HFF-Myc (cell line): Measurements from ENCODE around the gene ADCY10.

Source experiments
- DNase-seq: peaks from one replicate; pipeline ENCODE4 v3.0.0-alpha.2; 2011; ENCODE audit warnings: low read depth; ENCODE audit errors: extremely low read depth
- H3K4me3 ChIP-seq: replicated peaks from 2 replicates; pipeline ENCODE4 v1.5.1; 2011; ENCODE audit warnings: low read depth, mild to moderate bottlenecking, control low read depth, low read length
- TF ChIP-seq, protein P1 (sequence below): IDR thresholded peaks from 2 replicates; pipeline ENCODE4 v1.5.1; 2012; ENCODE audit warnings: mild to moderate bottlenecking, low read depth, low read length, control low read depth; ENCODE audit errors: missing control alignments

Gene ADCY10

DNA sequence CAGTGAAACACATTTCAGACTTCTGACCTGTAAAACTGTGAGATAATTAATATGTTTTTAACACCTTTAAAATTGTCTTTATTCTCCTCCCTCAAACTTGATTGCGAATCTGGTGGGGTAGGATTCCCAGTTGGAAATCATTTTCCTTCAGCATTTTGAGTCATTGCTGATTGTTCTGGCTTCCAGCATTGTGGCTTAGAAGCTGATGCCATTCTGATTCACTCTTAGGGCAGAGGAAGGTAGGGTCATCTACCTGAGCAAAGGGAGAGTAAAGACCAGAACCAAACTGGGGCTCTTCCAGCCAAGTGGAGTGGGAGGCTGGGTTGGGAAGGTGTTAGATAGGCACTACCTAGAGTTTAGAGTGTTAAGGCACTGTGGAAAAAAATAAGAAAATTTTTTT is 131.0 kb downstream of the ADCY10 start:
- TF ChIP-seq, protein P1, sequence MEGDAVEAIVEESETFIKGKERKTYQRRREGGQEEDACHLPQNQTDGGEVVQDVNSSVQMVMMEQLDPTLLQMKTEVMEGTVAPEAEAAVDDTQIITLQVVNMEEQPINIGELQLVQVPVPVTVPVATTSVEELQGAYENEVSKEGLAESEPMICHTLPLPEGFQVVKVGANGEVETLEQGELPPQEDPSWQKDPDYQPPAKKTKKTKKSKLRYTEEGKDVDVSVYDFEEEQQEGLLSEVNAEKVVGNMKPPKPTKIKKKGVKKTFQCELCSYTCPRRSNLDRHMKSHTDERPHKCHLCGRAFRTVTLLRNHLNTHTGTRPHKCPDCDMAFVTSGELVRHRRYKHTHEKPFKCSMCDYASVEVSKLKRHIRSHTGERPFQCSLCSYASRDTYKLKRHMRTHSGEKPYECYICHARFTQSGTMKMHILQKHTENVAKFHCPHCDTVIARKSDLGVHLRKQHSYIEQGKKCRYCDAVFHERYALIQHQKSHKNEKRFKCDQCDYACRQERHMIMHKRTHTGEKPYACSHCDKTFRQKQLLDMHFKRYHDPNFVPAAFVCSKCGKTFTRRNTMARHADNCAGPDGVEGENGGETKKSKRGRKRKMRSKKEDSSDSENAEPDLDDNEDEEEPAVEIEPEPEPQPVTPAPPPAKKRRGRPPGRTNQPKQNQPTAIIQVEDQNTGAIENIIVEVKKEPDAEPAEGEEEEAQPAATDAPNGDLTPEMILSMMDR: no peak
- no peak overlapping the region for H3K4me3 ChIP-seq
- no peak for DNase-seq

DNA sequence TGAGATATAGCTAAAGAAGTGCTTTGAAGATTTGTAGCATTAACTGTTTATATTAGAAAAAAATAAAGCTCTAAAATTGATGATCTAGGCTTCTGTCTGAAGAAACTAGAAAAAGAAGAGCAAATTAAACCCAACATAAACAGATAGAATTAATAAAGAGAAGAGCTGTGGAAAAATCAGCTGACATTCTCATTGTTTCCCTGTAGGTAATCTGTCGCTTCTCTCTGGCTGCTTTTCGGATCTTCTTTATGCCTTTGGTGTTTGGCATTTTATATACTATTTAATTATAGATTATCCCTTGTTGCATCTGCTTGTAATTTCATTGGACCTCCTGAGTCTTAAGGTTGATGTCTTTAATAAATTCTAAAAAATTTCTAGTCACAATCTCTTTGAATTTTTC is 132.4 kb downstream of the ADCY10 start:
- no peak overlapping the region for H3K4me3 ChIP-seq
- TF ChIP-seq, protein P1: no peak
- DNase-seq: no peak

DNA sequence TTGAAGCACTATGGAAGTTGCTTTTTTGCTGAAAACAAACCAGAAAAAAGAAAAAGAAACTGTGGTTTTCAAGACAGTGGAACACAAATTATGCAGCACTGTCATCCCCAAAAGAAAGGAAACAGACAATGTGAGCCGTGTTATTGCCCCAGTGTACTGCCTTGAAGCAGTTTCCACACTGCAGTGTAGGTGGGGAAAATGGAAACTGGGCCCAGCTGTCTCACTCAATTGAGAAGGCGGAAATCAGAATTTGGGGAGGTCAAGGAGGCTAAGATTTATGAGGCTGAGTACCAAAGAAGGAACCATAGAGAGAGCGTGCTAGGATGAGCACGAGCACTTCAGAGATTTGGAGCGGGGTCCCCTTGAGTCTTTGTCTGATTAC is 136.7 kb downstream of the ADCY10 start:
- DNase-seq: no peak
- H3K4me3 ChIP-seq: no peak overlapping the region
- TF ChIP-seq, protein P1: no peak

DNA sequence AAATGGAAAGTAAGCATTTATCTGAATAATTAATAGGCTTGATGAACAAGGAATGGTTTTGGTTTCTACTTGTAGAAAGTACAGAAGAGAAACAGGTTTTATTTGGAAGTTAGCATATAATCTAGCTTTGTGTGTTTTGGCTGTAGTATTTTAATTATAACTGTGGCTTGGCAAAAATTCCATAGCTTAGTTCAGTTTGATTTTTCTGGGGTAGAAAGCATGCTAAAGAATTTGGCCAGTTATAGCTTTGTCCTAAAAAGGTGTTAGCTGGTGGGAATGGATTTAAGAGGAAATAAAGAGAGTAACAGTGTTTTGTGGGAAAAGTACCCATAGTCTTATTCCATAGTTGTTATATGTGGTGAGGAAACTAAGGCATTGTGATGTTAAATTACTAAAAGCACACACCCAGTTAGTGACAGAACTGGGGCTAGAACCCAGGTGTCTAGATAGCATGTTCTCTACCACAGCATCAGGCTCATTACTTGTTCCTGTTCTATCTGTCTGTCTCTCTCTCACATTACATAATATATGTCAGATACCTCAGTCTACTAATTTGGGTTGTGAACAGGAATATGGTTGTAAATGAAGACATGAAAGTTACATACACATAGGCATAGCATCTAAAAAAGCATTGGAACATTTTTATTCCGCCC is 137.2 kb downstream of the ADCY10 start:
- TF ChIP-seq, protein P1: no peak
- DNase-seq: no peak

DNA sequence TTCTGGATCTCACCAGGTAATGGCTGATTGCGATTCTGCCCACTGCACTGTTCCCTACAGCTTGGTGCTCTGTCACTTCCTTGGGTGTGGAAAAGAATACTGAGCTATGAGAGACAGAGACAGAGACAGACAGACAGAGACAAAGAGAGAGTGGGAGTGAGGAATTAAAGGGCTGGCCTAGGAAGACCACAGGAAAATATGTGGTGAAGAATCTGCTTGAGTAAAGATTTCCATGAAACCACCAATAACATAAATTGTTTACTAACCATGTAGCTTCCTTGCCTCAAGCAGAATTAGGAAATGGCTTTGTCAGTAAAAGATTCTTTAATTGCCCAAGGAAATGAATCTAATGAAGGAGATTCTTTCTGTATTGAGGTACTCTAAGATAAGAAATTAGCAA is 137.8 kb downstream of the ADCY10 start:
- no peak overlapping the region for H3K4me3 ChIP-seq
- TF ChIP-seq, protein P1: no peak
- no peak for DNase-seq

More for the DNA sequence above, 137.2 kb downstream of the ADCY10 start:
- H3K4me3 ChIP-seq: no peak overlapping the region

DNA sequence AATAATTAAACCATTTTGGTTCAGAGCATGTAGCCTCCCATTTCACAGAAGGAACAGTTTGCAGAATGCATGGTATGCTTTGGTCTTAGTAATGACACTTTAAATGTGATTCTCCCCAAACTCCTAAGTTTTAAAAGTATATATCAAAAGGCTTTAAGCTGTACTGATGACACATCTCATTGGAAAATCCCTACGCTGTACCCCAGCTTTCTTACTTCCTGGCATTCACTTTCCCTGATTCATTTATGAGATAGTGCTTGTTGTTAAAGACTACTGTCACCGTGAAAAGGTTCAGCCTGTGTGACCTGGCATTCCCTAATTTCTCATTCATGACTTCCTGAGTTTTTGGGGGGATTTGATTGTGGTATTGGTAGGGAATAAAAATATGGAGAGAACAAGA is 138.8 kb downstream of the ADCY10 start:
- TF ChIP-seq, protein P1: no peak
- DNase-seq: no peak

DNA sequence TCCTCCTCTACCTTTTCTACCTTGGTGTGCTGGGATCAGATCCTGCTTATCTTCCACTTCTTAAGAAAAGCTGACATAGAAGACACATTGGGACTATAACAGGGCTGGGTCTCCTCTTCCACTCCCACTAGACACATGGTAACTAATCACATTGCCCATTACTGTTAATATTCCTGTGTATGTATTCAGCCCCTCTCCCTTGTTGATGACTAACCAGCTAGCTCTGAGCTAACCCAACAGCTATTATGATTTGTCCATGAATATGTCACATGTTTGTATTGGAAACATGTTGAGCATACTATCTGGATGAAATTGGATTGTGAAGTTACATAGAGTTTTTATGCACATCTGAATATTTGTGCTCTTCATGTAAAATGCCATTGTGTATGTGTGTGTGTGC is 139.2 kb downstream of the ADCY10 start:
- H3K4me3 ChIP-seq: no peak overlapping the region
- DNase-seq: no peak
- TF ChIP-seq, protein P1: no peak

More for the DNA sequence above, 138.8 kb downstream of the ADCY10 start:
- no peak overlapping the region for H3K4me3 ChIP-seq
